IPS-20b (cell line): Measurements from ENCODE around the gene SETX.

Source experiments
- H3K27ac ChIP-seq: one replicate; pipeline ENCODE4 v1.5.1; 2013; ENCODE audit warnings: low read length
- H3K27me3 ChIP-seq: 2 replicates; pipeline ENCODE4 v1.6.1; 2013; ENCODE audit warnings: mild to moderate bottlenecking, low read length, inconsistent platforms; ENCODE audit not compliant: insufficient read depth
- H3K36me3 ChIP-seq: 2 replicates; pipeline ENCODE4 v1.6.1; 2013; ENCODE audit warnings: low read depth, mild to moderate bottlenecking, inconsistent platforms, low read length, moderate library complexity; ENCODE audit not compliant: insufficient read depth
- H3K4me1 ChIP-seq: 2 replicates; pipeline ENCODE4 v1.6.1; 2013; ENCODE audit warnings: mild to moderate bottlenecking, control low read depth, inconsistent platforms, low read length, moderate library complexity; ENCODE audit not compliant: insufficient read depth
- H3K4me3 ChIP-seq: 2 replicates; pipeline ENCODE4 v1.5.1; 2013; ENCODE audit warnings: mild to moderate bottlenecking, low read length, inconsistent platforms
- H3K9ac ChIP-seq: 2 replicates; pipeline ENCODE4 v1.6.1; 2013; ENCODE audit warnings: low read depth, mild to moderate bottlenecking, inconsistent platforms, low read length, moderate library complexity
- H3K9me3 ChIP-seq: 2 replicates; pipeline ENCODE4 v1.6.1; 2013; ENCODE audit warnings: mild to moderate bottlenecking, low read depth, low read length, inconsistent platforms; ENCODE audit not compliant: insufficient read depth

SETX gene

GRCh38 chr9:132268725-132269352 is 85.9 kb downstream of the SETX start:
- Histone ChIP-seq H3K27me3 (no peaks in the 10 kb centered on the region), H3K9ac (no peak overlapping the region), H3K27ac (no peak overlapping the region), H3K36me3 (peaks cover 87% of the 10 kb centered on the region), H3K4me3 (no peak overlapping the region), H3K4me1 (no peaks in the 10 kb centered on the region), H3K9me3 (no peaks in the 10 kb centered on the region)

DNA sequence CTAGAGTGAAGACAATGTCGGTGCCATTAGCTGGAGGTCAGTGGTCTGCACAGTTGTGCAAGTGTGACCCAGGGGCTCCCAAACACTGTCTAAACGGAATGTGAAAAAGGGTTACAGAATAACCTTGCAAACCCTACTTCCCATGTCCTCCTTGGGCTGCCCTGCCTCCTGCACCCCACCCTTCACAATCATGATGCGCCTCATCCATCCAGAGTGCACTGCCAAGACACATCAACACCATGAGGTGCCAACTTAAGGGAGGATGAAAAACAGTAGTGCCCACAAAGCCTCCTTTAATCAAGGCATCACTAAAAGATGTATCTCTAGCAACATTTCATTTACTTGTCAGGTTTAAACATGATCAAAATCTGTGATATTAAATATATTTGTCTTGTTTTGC is 87.1 kb downstream of the SETX start:
- Histone ChIP-seq H3K4me1 (no peaks in the 10 kb centered on the region), H3K4me3 (no peak overlapping the region), H3K36me3 (peaks cover 88% of the 10 kb centered on the region), H3K27ac (no peak overlapping the region), H3K9ac (no peak overlapping the region), H3K27me3 (no peaks in the 10 kb centered on the region), H3K9me3 (no peaks in the 10 kb centered on the region)

DNA sequence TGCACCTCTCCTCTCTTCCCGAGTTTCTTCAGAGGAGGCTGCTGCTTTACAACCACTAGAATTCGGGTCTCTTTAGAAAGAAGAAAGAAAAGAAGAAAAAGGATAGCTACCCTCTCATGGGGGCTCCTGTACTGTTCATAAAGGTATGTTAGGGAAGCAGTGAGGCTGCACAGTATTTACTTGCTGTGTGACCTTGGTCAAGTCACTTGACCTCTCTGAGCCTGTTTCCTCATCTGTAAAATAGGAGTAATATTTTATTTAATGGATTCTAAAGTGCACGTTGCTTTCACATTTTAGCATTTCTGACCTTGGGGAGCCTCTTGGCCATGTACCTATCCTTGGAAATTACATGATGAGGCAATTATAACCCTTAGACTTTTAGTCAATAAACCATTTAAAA is 88.8 kb downstream of the SETX start:
- Histone ChIP-seq H3K36me3 (peaks cover 83% of the 10 kb centered on the region), H3K27ac (no peak overlapping the region), H3K9ac (no peak overlapping the region)

DNA sequence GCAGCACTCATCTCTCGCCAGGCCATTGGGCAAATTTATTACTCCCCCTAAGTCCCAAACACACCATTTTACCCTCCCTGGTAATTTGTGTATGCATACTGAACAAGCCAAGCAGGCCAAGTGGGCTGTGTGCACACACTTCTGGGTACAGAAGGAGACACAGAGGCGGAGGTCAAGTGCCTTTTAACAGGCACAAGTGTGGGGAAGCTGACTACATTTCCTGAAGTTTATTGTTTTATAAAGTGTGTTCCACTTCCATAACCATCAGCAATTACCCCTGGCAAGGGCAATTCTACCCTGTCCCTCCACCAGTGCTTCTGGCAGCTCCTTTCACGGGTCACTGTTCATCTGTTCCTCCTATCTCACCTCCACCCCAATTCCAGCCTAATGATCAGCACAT is 93.9 kb downstream of the SETX start:
- no peak overlapping the region for H3K4me3 ChIP-seq
- no peak overlapping the region for H3K9ac ChIP-seq
- H3K27ac ChIP-seq, result no peak overlapping the region
- H3K9me3 ChIP-seq, result no peaks in the 10 kb centered on the region
- no peaks in the 10 kb centered on the region for H3K27me3 ChIP-seq
- no peaks in the 10 kb centered on the region for H3K4me1 ChIP-seq
- H3K36me3 ChIP-seq, result peaks cover 33% of the 10 kb centered on the region

More for the DNA sequence above, 88.8 kb downstream of the SETX start:
- no peaks in the 10 kb centered on the region for H3K27me3 ChIP-seq
- H3K9me3 ChIP-seq, result no peaks in the 10 kb centered on the region
- no peaks in the 10 kb centered on the region for H3K4me1 ChIP-seq
- H3K4me3 ChIP-seq, result no peak overlapping the region

- Histone ChIP-seq H3K9ac (no peak overlapping the region), H3K4me3 (no peak overlapping the region), H3K4me1 (no peaks in the 10 kb centered on the region), H3K36me3 (no peaks in the 10 kb centered on the region), H3K27me3 (no peaks in the 10 kb centered on the region), H3K9me3 (peaks cover 19% of the 10 kb centered on the region), H3K27ac (no peak overlapping the region)
These were observed 104.2 kb downstream of the SETX start for GRCh38 chr9:132250324-132251262.

- Histone ChIP-seq H3K27ac (no peak overlapping the region), H3K36me3 (no peaks in the 10 kb centered on the region), H3K4me3 (no peak overlapping the region)
These were observed 105.1 kb downstream of the SETX start for GRCh38 chr9:132249690-132250089.

GRCh38 chr9:132249123-132249522 is 105.7 kb downstream of the SETX start:
- no peaks in the 10 kb centered on the region for H3K4me1 ChIP-seq
- H3K9me3 ChIP-seq, result peaks cover 19% of the 10 kb centered on the region
- no peak overlapping the region for H3K9ac ChIP-seq
- peaks cover 7% of the 10 kb centered on the region; the same call in 1 of the 2 replicates for H3K27me3 ChIP-seq
- H3K4me3 ChIP-seq, result no peak overlapping the region
- H3K36me3 ChIP-seq, result no peaks in the 10 kb centered on the region
- no peak overlapping the region for H3K27ac ChIP-seq

More at GRCh38 chr9:132249690-132250089, 105.1 kb downstream of the SETX start:
- Histone ChIP-seq H3K4me1 (no peaks in the 10 kb centered on the region), H3K27me3 (0 out of 2 replicates have a peak, but pooled peaks cover under 1% of the 10 kb centered on the region), H3K9ac (no peak overlapping the region), H3K9me3 (peaks cover 19% of the 10 kb centered on the region)

GRCh38 chr9:132247942-132248341 is 106.8 kb downstream of the SETX start:
- Histone ChIP-seq H3K9ac (no peak overlapping the region), H3K9me3 (peaks cover 19% of the 10 kb centered on the region), H3K27ac (no peak overlapping the region), H3K4me1 (no peaks in the 10 kb centered on the region), H3K4me3 (no peak overlapping the region), H3K27me3 (peaks cover 18% of the 10 kb centered on the region), H3K36me3 (no peaks in the 10 kb centered on the region)

GRCh38 chr9:132245465-132245864 is 109.3 kb downstream of the SETX start:
- Histone ChIP-seq H3K27ac (no peak overlapping the region), H3K9me3 (no peaks in the 10 kb centered on the region), H3K4me1 (no peaks in the 10 kb centered on the region), H3K9ac (no peak overlapping the region), H3K4me3 (no peak overlapping the region), H3K27me3 (peaks cover 36% of the 10 kb centered on the region), H3K36me3 (no peaks in the 10 kb centered on the region)

- peaks cover 43% of the 10 kb centered on the region for H3K27me3 ChIP-seq
- H3K9ac ChIP-seq, result no peak overlapping the region
- no peak overlapping the region for H3K27ac ChIP-seq
- no peaks in the 10 kb centered on the region for H3K36me3 ChIP-seq
- H3K9me3 ChIP-seq, result no peaks in the 10 kb centered on the region
- H3K4me1 ChIP-seq, result no peaks in the 10 kb centered on the region
- no peak overlapping the region for H3K4me3 ChIP-seq
These were observed 110.0 kb downstream of the SETX start for GRCh38 chr9:132244582-132245455.
